HG03159 (cell line): ENCODE results near the gene RMI2.
"Not testable (repeated sequence)": the region's sequence is repeated elsewhere in the genome, so short reads cannot be mapped to it uniquely, and the experiment has no call there.

Experiments used
- ATAC-seq: cut with Tn5 transposase; IDR thresholded peaks from one replicate; pipeline ENCODE4 v1.9.1; 2021; ENCODE audit warnings: mild to moderate bottlenecking, moderate library complexity; ENCODE audit not compliant: unreplicated experiment

Gene RMI2

GRCh38 chr16:11350921-11351335 is 5.7 kb downstream of the RMI2 start:
- ATAC-seq, result no peak

GRCh38 chr16:11353158-11353557 is 7.9 kb downstream of the RMI2 start:
- no peak for ATAC-seq

- peak; percentile 33 for ATAC-seq
Measured at GRCh38 chr16:11354407-11354732, 9.1 kb downstream of the RMI2 start.

- ATAC-seq, result peak; percentile 52
Measured at GRCh38 chr16:11354733-11355574, 9.7 kb downstream of the RMI2 start.

GRCh38 chr16:11355862-11356261 is 10.6 kb downstream of the RMI2 start:
- no peak for ATAC-seq

- no peak for ATAC-seq
Measured at GRCh38 chr16:11356573-11357331, 11.5 kb downstream of the RMI2 start.

- ATAC-seq, result no peak
Measured at GRCh38 chr16:11358531-11358930, 13.3 kb downstream of the RMI2 start.

- no peak for ATAC-seq
Measured at GRCh38 chr16:11359370-11359769, 14.1 kb downstream of the RMI2 start.

GRCh38 chr16:11360641-11361373 is 15.5 kb downstream of the RMI2 start:
- ATAC-seq, result no peak

GRCh38 chr16:11361701-11362451 is 16.6 kb downstream of the RMI2 start:
- ATAC-seq, result no peak

GRCh38 chr16:11363927-11364258 is 18.6 kb downstream of the RMI2 start:
- no peak for ATAC-seq

GRCh38 chr16:11367483-11367906 is 22.2 kb downstream of the RMI2 start:
- ATAC-seq, result no peak

- peak; percentile 74 for ATAC-seq
Measured at GRCh38 chr16:11370084-11370931, 25.0 kb downstream of the RMI2 start.

GRCh38 chr16:11370932-11371279 is 25.6 kb downstream of the RMI2 start:
- ATAC-seq, result not testable (repeated sequence)

GRCh38 chr16:11372073-11372828 is 27.0 kb downstream of the RMI2 start:
- no peak for ATAC-seq

- no peak for ATAC-seq
Measured at GRCh38 chr16:11372829-11373306, 27.6 kb downstream of the RMI2 start.

GRCh38 chr16:11374255-11374654 is 29.0 kb downstream of the RMI2 start:
- no peak for ATAC-seq

- ATAC-seq, result no peak
Measured at GRCh38 chr16:11377154-11377553, 31.9 kb downstream of the RMI2 start.

GRCh38 chr16:11378951-11379350 is 33.7 kb downstream of the RMI2 start:
- ATAC-seq, result not testable (repeated sequence)
